Measurements from ENCODE around the gene SND1.
"Not testable (repeated sequence)": the region's sequence is repeated elsewhere in the genome, so short reads cannot be mapped to it uniquely, and the experiment has no call there.

The SND1 gene

DNA sequence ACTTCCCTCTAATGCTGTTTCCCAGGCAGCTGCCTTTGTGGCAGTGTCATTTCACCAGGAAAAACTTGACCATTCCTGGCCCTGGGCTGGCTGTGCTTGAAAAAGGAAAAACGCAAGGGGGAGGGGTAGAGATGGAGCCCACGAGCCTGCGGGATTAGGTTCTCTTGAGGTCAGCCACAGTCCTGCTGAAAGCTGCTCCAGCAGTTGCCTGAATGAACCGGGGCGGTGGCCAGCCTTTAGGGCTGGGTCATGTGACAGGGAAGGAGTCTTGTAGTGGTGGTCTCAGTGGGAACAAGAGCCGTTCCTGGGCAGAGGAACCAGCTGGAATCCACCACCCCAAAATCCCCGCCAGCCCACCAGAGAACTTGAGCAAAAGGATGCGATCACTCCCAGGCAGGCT lies 430.4 kb downstream of the SND1 start:
- FAIRE-seq, result no peak

DNA sequence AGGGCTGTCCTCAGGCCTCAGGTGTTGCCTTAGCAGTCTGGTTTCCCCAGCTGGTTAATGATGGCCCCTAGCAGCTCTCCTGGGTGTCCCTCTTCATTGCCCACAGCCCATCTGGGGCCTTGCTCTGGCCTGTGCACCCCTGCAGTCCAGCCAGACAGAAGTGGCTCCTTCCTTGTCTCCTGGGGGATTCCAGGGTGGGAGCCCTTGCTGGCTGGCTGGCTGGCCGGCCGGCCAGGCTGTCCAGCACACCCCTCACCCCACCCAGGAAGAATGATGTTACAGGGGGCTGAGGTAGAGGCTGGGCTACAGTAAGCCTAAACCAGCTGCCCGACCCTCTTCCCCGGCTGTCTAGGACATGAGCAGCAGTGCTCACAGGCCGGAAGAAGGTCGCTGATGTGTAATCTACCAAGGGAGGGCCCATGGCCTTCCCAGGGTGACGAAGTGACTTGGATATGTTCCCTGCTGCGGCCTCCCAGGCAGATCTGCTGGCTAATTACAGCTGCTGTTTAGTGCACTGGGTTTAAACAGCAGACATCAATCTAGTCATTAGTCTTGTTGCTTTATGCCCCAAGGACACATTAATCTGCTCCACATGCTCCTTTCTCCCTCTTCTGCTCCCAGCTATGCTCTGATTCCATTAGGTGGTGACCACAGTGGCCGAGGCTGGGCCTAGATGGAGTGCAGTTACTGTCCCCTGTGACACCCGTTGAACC lies 433.1 kb downstream of the SND1 start:
- FAIRE-seq, result no peak

DNA sequence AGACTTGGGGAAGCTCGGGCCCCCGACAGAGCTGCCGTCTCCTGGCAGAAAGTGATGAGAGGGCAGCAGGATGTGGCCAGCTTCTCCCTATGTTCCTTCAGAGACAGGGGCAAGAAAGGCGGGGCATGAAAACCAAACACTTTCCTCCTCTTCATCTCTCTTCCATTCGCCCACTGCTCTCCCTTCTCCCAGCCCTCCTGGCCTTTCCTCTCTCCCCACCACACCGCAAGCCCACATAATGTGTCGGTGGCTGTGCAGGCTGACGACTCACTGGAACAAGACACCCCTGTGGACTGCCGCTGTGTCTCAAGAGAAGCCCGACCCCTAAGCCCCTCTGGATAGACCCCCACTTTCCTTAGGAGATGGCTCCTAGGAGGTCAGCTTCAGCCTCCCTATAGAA lies 438.5 kb downstream of the SND1 start:
- FAIRE-seq, result no peak

DNA sequence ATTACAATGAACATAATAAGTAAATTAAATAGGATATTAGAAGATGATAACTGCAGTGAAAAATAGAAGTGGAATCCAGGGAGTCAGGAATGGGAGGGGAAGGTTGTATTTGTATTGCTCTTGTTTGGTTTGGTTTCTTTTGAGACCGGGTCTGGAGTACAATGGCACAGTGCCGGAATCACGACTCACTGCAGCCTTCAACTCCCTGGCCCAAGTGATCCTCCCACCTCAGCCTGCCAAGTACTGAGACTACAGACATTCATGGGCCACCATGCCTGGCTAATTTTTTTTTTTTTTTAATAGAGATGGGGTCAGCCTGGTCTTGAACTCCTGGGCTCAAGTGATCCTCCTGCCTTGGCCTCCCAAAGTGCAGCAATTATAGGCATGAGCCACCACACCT lies 439.1 kb downstream of the SND1 start:
- FAIRE-seq, result no peak

DNA sequence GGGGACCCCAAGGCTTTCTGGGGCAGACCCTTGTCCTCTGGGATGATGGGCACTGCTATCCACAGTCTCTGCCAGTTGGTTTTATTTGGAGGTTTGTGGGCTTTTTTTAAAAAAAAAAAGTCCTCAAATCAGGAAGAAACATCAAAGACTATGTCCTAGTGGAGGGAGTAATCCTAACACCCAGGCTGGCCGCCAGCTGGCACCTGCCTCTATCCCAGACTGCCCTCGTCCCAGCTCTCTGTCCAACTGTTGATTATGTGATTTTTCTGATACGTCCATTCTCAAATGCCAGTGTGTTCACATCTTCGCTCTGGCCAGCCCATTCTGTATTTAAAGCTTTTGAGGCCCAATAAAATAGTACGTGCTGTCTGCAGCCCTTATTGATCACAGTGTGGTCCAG lies 440.2 kb downstream of the SND1 start:
- FAIRE-seq, result no peak

DNA sequence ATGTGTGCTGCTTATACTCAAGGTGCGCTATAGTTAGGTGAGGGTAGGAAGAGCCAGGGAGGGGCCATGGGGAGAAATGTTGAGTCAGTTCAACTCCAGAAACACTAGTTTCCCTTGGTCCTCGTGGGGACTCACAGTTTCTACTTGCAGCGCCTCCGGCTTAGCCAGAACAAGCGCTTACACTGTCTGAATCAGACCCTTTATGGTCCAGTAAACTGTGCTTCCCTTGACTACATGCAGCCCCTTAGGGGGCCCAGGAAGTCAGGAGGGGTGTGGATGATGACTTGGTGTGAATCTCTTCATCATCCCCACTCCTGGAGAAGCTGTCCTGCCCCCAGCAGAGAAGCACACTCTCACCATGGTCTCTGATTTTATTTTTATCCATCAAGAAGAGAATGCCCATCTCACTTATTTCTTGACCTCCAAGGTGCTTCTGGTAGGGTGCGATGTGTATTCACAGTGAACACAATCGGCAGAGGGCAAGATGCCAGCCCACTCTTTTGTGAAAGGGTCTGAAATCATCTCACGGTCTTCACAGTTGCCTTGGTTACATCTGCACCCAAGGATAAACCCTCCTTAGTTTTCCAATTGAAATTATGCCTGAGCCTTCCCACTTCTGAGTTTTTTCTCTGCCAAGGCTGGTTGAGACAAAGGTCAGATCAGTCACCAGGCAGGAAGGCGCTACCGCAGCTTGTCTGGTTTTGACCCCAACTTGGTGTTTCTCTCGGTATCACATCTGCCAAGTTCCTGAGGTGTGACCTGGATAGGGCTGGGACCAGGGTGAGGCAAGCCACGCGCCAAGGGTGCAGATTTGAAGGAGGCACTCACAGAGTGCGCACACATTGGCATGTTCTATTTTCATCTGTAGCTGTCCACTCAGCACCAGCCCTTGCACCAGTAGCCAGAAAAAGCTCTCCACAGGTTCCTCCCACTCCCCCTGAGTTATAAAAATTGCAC lies 441.9 kb downstream of the SND1 start:
- FAIRE-seq, result no peak

DNA sequence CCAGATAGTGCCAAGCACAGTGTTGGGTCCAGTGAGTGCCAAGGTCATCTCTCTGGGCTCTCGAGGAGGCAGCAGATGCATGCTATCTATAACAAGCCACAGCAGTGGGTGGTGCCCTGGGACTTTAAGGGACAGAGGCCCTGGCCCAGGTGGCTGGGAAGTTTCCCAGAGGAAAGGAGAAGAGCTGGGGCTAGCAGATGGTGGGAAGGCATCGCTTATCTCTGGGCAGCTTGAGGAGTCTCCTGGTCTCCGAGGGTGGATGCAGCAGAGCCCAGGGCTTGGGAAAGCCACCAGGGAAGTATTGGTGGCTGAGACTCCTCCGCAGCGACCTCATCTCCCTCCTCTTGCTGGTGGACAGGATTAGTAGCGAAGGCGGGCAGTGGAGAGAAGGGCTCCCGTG lies 442.7 kb downstream of the SND1 start:
- FAIRE-seq, result no peak

DNA sequence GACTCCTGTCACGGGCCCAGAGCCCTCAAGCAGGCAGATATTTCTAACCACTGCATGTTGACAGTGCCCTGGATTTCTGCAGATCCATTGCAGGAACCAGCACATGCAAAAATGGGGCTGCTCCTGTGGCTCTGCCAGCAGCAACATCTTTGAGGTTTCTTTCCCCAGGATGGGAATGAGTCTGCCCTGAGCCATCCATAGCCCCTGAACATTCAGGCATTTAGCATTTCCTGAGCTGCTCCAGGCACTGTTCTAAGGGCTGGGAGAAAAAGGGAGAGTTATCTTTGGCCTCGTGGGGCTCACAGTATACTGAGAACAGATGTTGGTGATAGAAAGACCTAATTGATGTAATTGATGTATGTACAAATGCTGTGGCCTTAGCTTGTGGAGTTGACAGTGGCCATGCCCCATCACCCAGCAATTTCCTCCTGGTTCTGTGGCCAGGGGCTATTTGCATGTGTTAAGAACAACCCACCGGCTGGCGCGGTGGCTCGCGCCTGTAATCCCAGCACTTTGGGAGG lies 445.3 kb downstream of the SND1 start:
- no peak for FAIRE-seq

DNA sequence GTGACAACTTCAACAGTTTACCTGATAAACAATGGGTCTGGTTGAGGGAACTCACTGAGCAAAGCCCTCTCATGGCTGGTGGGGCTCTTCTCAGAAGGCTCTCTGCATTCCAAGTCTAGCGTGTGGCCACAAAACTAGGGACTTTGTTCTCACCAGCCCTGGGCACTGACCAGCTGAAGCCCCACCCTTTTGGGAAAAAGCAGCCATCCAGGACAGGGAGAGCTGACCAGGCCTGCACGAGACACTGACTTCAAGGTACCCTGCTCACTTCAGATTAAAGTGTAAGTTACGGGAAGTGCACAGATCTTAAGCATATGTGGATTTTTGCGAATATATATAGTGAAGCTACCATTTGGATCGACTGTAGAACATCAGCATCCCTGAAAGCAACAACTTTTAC lies 446.6 kb downstream of the SND1 start:
- FAIRE-seq, result no peak

DNA sequence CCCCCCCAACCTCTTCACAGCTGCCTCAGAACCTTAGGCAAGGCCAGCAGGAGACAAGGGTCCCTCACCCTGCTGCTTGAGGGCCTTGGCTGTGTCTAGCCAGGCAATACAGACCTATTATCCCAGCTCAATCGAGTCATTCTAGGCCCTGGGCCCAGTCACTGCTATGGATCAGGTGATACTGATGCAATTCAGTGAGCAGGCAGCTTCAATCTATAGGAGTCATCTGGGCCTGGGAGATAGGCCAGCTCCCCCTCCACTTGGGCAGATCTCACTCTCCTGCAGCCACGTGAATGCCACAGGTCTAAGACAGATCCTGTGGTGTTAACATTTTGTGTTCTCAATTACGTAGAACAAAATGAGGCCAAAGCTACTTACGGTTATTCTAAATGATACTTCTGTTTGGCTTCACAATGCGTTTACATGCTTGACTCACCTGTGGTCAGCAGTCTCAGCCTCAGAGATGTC lies 447.2 kb downstream of the SND1 start:
- FAIRE-seq, result no peak

DNA sequence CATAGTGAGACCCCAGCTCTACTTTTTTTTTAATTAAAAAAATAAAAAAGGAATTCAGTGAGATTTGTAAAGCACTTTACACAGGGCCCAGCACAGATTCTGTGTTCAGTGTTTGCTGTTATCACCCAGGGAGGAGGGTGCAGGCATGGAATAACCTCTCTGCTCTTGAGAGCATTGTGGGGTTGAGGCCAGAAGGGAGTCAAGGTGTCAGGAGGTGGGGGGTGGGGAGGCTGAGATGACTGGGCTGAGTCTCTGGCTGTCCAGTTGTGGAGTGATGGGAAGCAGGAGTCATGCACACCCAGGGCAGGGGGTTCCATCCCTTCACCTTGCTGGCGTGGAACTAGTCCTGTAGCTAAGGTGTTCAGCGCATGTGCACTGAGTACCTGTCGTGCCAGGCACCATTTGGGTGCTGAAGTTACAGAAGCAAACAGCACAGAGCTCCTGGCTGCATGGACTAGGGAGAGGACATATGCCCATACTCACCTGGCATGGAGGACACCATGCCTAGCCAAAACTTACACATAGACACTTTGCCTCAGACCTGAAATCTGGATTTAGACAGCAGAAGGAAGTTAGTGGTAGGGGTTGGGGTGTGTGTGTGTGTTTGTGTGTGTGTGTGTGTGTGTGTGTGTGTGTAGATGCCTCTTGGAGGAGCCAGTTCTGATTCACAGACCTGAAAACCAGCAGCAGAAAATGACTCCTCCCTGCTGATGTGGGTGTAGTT lies 448.4 kb downstream of the SND1 start:
- no peak for FAIRE-seq

DNA sequence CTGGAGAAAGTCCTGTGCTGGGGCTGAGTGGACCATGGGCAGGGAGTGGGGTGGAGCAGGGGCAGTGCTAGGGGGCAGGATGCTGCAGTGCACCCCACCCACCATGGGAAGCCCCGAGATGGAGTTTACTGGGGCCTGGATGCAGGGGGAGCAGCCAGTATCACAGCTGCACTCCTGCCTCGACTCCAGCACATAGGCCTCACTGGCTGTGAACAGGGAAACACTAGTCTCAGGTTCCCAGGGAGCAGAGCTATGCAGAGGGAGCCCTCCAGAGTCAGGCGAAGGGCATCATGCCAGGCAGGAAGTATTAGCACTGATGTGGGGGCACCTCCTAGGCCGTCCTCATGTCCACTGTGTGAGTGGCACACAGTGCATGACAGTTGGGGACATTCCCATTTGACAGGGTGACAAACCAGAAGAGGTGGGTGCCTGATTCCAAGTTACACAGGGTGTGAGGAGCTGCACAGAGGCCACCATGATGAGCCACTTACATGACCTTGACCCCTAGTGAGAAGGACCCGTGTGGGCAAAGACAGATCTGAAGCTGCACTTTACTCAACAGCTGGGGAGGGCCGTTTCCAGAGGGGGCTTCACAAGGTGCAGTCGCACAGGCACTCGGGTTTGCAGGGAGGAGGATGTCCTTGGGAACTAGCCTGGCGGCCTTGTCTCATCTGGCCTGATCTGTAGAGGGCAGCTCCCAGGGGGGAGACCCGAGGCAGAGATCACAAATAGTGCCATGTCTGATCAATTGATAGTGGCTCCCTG lies 449.1 kb downstream of the SND1 start:
- no peak for FAIRE-seq

DNA sequence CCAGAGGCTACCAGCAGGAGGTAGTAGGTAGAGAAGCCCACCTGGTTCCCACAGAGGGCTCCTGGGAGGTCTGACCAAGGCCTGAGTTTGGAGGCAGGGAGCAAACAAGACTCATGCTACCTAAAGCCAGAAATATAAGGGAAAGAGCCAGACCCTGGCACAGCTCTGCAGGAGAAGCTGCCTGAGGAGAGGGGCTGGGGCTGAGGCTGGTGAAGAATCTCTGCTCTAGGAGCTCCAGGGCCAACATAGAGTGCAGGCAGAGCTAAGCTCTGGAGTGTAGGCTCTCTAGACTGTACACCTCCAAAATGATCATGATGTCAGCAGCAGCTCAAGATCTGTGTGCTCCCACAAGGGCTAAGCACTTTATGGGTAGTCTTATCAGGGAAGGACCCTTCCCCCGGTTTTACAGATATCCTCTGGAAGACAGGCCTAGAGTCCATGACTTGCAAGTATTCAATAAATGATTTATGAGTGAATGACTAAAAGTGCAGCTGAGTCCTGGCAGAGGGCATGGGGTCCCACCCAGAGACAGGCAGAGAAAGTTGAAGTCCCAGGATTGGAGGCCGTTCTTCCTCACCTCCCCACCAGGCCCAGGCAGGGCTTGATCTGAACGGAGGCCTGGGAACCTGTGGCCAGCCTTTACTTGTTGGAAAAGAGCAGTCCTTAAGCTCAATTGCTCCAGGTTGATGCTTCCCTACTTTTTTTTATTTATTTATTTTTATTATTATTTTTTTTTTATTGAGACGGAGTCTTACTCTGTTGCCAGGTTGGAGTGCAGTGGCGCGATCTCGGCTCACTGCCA lies 450.7 kb downstream of the SND1 start:
- no peak for FAIRE-seq

DNA sequence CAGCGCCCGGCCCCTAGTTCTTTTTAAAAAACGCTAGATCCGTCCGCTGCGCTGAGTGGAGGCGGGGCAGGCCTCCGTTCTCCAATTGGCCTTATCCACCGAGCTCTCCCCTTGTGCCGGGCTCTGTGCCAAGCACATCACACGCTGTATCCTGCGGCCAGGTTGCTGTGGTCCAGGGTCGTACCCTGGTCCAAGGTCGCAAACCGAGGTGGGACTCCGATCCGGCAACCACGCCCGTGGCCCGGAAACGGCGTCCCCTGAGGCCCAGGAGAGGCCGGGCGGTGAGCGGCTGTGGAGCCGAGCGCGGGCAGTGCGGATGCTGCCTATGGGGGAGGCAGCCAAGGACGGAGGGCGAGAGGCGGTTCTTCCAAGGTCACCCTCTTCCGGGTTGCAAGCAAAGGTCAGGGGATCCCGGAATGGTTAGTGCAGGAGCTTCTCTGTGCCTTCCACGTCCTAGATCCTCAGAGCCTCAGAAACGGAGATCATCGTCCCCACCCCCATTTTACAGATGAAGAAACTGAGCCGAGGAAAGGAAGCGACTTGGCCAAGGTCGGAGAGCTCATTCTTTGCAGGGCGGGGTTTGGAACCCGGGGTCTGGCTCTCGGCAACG lies 451.6 kb downstream of the SND1 start:
- FAIRE-seq, result no peak

DNA sequence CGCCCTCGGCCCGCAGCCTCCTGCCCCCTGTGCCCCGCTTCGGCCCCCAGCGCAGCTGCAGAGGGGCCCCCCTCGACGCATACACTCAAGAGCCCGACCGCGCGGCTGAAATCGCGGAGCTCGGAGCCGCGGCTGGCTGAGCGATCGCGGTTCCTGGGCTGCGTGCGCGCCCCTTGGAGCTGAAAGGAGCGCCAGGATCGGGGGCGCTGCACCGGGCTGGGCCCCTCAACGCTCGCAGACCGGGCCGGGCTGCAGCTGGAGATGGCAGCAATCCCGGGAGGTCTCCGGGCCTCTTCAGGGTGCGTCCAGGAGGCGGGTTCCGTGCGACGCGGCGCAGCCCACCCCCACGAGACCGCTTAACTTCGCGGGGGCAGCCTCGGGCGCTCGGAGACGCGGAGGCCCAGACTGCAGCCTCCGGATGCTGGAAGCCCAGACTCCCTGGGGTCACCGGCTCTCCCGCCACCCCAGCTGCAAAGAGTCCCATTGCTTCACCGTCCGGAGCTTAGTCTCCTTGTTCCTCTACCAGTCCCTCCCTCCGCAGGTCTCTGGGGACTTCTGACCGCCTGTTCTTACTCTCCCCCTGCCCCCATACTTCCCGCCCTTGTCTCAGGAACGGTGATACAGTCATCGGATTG lies 452.2 kb downstream of the SND1 start:
- no peak for FAIRE-seq

DNA sequence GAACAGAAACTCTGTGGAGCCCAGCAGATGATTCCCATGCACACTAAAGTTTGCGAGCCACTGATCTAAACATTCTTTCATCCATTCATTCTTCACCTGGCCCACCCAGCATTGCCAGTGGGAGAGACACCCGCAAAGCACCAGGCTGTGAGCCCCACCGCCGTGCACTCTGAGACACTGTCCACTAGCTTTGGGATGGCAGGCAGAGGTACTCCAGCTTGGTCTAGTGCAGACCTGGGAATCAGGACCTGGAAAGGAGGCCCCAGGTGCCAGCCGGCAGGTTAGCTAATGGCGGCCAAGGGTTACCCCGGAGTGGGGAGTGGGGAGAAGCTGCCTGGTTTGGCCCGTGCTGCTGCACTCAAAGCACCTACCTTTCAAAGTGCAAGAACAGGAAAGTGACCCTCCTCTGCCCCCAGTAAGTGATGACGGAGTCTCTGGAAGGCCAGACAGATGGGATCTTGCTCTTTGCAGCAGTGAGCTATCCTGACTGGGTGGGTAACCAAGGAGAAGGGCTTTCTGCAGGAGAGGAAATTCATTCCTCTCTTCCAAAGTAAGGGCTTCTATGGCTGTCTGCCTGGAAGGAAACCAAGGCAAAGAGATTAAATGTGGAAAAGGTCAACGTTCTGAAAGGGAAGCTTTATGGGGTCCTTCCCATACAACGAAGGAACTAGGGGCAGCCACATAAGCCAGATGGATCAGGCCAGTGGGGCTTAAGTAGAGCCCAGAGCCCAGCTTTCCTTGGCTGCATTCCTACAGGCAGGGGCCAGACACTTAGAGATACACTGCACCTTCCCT lies 453.4 kb downstream of the SND1 start:
- FAIRE-seq, result no peak

DNA sequence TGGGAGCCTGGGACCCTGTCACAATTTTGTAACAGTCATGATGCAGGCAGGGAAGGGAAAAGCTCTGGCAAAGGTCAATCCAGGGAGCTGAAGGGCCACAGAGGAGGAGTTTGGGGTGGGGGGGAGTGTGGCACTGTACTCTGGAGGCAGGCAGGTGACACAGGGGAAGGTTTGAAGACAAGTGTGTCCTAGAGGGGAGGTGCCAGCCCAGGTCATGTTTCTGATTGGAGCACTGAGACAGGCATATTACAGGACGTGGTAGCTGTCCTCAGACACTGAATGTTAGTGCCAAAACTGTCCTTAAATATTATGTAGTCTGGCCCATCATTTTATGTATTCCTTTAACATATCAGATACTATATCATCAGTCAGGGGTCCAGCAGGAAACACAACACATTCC lies 454.8 kb downstream of the SND1 start:
- FAIRE-seq, result no peak

DNA sequence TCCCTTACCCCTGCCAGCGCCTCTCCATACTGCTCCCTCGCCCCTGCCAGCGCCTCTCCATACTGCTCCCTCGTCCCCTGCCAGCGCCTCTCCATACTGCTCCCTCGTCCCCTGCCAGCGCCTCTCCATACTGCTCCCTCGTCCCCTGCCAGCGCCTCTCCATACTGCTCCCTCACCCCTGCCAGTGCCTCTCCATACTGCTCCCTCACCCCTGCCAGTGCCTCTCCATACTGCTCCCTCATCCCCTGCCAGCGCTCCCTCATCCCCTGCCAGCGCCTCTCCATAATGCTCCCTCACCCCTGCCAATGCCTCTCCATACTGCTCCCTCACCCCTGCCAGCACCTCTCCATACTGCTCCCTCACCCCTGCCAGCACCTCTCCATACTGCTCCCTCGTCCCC lies 455.5 kb downstream of the SND1 start:
- FAIRE-seq, result not testable (repeated sequence)

DNA sequence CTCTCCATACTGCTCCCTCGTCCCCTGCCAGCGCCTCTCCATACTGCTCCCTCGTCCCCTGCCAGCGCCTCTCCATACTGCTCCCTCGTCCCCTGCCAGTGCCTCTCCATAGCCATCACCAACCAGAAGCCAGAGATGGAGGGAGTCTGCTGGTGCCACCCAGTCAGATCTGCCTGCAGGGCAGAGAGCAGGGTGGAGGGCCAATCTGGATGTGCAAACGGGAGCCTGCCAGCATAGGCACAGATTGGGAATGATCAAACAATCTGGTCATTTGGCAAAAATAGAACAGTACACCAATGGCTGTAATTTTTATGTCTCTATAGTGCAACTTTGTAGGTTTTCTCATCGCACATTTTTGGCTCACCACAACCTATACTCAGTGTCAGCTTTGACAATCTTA lies 456.1 kb downstream of the SND1 start:
- no peak for FAIRE-seq
